Measurements from ENCODE around the gene AQP12A. TPM values are rescaled to one million over a fixed set of nuclear protein-coding genes. Genes with fewer than 3 reads are reported as not detected.

The AQP12A gene
- total and polyA plus RNA-seq, 10 of the 15 experiments (the other 5 are each of a cell fraction or from before 2014, with no cell fraction given), result not detected

DNA sequence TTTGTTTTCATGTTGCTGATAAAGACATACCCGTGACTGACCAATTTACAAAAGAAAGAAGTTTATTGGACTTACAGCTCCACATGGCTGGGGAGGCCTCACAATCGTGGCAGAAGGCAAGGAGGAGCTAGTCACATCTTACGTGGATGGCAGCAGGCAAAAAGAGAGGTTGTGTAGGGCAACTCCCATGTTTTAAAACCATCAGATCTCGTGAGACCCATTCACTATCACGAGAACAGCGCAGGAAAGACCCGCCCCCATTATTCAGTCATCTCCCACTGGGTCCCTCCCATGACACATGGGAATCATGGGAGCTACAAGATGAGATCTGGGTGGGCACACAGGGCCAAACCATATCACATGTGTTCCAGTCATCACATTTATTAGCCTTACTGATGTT is 16.8 kb downstream of the AQP12A start:
- FAIRE-seq (no peak), ATAC-seq (no peak), DNase-seq (ENCODE audit: low read depth, low spot score) (no peak)
- H3K27ac ChIP-seq (ENCODE audit: control insufficient read depth, insufficient read depth), result no peak overlapping the region
- WGBS (ENCODE audit: insufficient coverage, insufficient replicate concordance, low lambda C conversion rate, missing lambda C conversion rate), result 5% methylated on average over 7 of the region's 7 CpGs
- H3K36me3 ChIP-seq (ENCODE audit: control insufficient read depth in 2 of 2, insufficient read depth in 2 of 2, low read length in 1 of 2), result no peaks in the 10 kb centered on the region
- H4K20me1 ChIP-seq (ENCODE audit: control insufficient read depth, insufficient read depth), result no peaks in the 10 kb centered on the region
- peaks cover 0 to 2% of the 10 kb centered on the region in 2 experiments; a peak in 2 of 4 replicates for H3K27me3 ChIP-seq (replicated peaks in 1 of 2; ENCODE audit: control insufficient read depth in 2 of 2, insufficient read depth in 2 of 2, low read length in 1 of 2)
- no peaks in the 10 kb centered on the region for H3K9me3 ChIP-seq (replicated peaks; ENCODE audit: control insufficient read depth, insufficient read depth, low read length)
- H3K4me2 ChIP-seq (ENCODE audit: control insufficient read depth, insufficient read depth), result no peak overlapping the region
- TF ChIP-seq IKZF1 (conservative IDR thresholded peaks at IDR 0.05), result no peak
- TF ChIP-seq SIX5 (IDR thresholded peaks at IDR 0.05; ENCODE audit: low read depth, low read length, severe bottlenecking), result no peak
- no peak for TF ChIP-seq CEBPB (IDR thresholded peaks at IDR 0.05; ENCODE audit: borderline replicate concordance in 1 of 2, low read depth in 2 of 2, low read length in 2 of 2)
- TF ChIP-seq PAX5 (IDR thresholded peaks at IDR 0.05; ENCODE audit: borderline replicate concordance, low read depth, low read length), result no peak
- no peak for TF ChIP-seq ZNF207 (IDR thresholded peaks at IDR 0.05; ENCODE audit: borderline replicate concordance)
- TF ChIP-seq, protein P1, sequence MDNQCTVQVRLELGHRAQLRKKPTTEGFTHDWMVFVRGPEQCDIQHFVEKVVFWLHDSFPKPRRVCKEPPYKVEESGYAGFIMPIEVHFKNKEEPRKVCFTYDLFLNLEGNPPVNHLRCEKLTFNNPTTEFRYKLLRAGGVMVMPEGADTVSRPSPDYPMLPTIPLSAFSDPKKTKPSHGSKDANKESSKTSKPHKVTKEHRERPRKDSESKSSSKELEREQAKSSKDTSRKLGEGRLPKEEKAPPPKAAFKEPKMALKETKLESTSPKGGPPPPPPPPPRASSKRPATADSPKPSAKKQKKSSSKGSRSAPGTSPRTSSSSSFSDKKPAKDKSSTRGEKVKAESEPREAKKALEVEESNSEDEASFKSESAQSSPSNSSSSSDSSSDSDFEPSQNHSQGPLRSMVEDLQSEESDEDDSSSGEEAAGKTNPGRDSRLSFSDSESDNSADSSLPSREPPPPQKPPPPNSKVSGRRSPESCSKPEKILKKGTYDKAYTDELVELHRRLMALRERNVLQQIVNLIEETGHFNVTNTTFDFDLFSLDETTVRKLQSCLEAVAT (IDR thresholded peaks at IDR 0.05), result no peak
- no peak for TF ChIP-seq ZNF622 (IDR thresholded peaks at IDR 0.05)
- in situ Hi-C loops (cut with MboI) (no loop called here), intact Hi-C loops (cut with micrococcal nuclease; ENCODE audit: unreplicated experiment) (loop anchor here (10.0 kb wide), 1 partner anchor 194 kb away; no protein-coding TSS in a partner anchor)
- no TSS peak for BruUV-seq (replicated peaks)
- RAD21 ChIA-PET (ENCODE audit: unreplicated experiment), result no interaction called here
- no peaks in the 10 kb centered on the region for H3K4me1 ChIP-seq (ENCODE audit: control insufficient read depth, insufficient read depth, low read length)
- POLR2A ChIA-PET, result no interaction called here
- SMC1A ChIA-PET (ENCODE audit: uncharacterized antibody, unreplicated experiment), result no interaction called here
- no peak overlapping the region for H3K9ac ChIP-seq (ENCODE audit: control insufficient read depth, insufficient read depth, low read length)
- no peak overlapping the region for H3K4me3 ChIP-seq
- CTCF ChIA-PET, result interaction anchor here (2.7 kb wide), 1 partner anchor 194 kb away, joined by 11 read pairs; no protein-coding TSS in a partner anchor
- no peaks in the 10 kb centered on the region for H3K79me2 ChIP-seq (ENCODE audit: control insufficient read depth, insufficient read depth, low read length)
- H2AFZ ChIP-seq (ENCODE audit: control insufficient read depth, low read depth, low read length), result no peak overlapping the region

DNA sequence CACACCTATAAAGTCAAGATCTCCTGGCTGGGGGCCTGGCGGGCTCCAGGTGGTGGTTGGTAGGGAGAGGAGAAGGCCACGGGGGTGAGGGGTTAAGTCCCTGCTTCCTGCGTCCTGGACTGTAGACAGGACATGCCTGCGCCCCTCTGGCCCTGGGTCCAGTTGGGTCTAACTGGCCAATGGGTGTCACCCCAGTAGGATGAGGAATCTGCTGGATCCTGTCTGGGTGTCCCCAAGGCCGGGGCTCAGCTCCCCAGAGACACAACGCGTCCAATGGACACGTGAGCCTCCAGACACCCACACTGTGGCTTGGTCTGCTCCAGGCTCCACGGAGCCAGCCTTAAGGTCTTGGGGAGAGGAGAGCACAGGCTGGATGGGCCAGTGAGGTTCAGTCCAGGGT is 19.6 kb downstream of the AQP12A start:
- FAIRE-seq, result no peak
- H3K4me3 ChIP-seq, result no peak overlapping the region
- H4K20me1 ChIP-seq (ENCODE audit: control insufficient read depth, insufficient read depth), result no peaks in the 10 kb centered on the region
- BruUV-seq (replicated peaks), result no TSS peak
- 24% methylated on average over 9 of the region's 9 CpGs for WGBS (ENCODE audit: insufficient coverage, insufficient replicate concordance, low lambda C conversion rate, missing lambda C conversion rate)
- no peaks in the 10 kb centered on the region for H3K79me2 ChIP-seq (ENCODE audit: control insufficient read depth, insufficient read depth, low read length)
- intact Hi-C loops (cut with micrococcal nuclease; ENCODE audit: unreplicated experiment) (no loop called here), in situ Hi-C loops (cut with MboI) (no loop called here)
- ChIA-PET RAD21 (ENCODE audit: unreplicated experiment) (no interaction called here), CTCF (no interaction called here), SMC1A (ENCODE audit: uncharacterized antibody, unreplicated experiment) (no interaction called here), POLR2A (no interaction called here)
- no peaks in the 10 kb centered on the region for H3K4me1 ChIP-seq (ENCODE audit: control insufficient read depth, insufficient read depth, low read length)
- H3K9ac ChIP-seq (ENCODE audit: control insufficient read depth, insufficient read depth, low read length), result no peak overlapping the region
- H2AFZ ChIP-seq (ENCODE audit: control insufficient read depth, low read depth, low read length), result no peak overlapping the region
- no peak for DNase-seq (ENCODE audit: low read depth, low spot score)
- H3K27me3 ChIP-seq (replicated peaks in 1 of 2; ENCODE audit: control insufficient read depth in 2 of 2, insufficient read depth in 2 of 2, low read length in 1 of 2), result no peaks in the 10 kb centered on the region; a peak in 2 of 4 replicates
- H3K27ac ChIP-seq (ENCODE audit: control insufficient read depth, insufficient read depth), result no peak overlapping the region
- no peaks in the 10 kb centered on the region for H3K9me3 ChIP-seq (replicated peaks; ENCODE audit: control insufficient read depth, insufficient read depth, low read length)
- ATAC-seq, result no peak
- H3K36me3 ChIP-seq (ENCODE audit: control insufficient read depth in 2 of 2, insufficient read depth in 2 of 2, low read length in 1 of 2), result no peaks in the 10 kb centered on the region
- no peak overlapping the region for H3K4me2 ChIP-seq (ENCODE audit: control insufficient read depth, insufficient read depth)
- TF ChIP-seq, protein P2, sequence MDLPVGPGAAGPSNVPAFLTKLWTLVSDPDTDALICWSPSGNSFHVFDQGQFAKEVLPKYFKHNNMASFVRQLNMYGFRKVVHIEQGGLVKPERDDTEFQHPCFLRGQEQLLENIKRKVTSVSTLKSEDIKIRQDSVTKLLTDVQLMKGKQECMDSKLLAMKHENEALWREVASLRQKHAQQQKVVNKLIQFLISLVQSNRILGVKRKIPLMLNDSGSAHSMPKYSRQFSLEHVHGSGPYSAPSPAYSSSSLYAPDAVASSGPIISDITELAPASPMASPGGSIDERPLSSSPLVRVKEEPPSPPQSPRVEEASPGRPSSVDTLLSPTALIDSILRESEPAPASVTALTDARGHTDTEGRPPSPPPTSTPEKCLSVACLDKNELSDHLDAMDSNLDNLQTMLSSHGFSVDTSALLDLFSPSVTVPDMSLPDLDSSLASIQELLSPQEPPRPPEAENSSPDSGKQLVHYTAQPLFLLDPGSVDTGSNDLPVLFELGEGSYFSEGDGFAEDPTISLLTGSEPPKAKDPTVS (IDR thresholded peaks at IDR 0.05; ENCODE audit: low read depth, low read length), result no peak
- TF ChIP-seq RAD21 (IDR thresholded peaks at IDR 0.05; ENCODE audit: insufficient read depth, low read depth, low read length) (no peak), NR2C1 (IDR thresholded peaks at IDR 0.05) (no peak), ESRRA (IDR thresholded peaks at IDR 0.05; ENCODE audit: low read length) (no peak), CREM (IDR thresholded peaks at IDR 0.05; ENCODE audit: low read depth) (no peak), KDM1A (IDR thresholded peaks at IDR 0.05; ENCODE audit: borderline replicate concordance) (no peak), ZBED1 (IDR thresholded peaks at IDR 0.05; ENCODE audit: borderline replicate concordance) (no peak), ZNF207 (IDR thresholded peaks at IDR 0.05; ENCODE audit: borderline replicate concordance) (no peak), BHLHE40 (IDR thresholded peaks at IDR 0.05; ENCODE audit: borderline replicate concordance in 1 of 2, low read depth in 2 of 2, low read length in 1 of 2) (no peak)
- TF ChIP-seq, protein P3, sequence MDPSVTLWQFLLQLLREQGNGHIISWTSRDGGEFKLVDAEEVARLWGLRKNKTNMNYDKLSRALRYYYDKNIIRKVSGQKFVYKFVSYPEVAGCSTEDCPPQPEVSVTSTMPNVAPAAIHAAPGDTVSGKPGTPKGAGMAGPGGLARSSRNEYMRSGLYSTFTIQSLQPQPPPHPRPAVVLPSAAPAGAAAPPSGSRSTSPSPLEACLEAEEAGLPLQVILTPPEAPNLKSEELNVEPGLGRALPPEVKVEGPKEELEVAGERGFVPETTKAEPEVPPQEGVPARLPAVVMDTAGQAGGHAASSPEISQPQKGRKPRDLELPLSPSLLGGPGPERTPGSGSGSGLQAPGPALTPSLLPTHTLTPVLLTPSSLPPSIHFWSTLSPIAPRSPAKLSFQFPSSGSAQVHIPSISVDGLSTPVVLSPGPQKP (IDR thresholded peaks at IDR 0.05; ENCODE audit: low read depth, low read length), result no peak
